B cell (primary cell): ENCODE data around the gene C6orf52. TPM values are rescaled to one million over a fixed set of nuclear protein-coding genes. Genes with fewer than 3 reads are reported as not detected.

Experiments used
- ATAC-seq: fragments of 200-7000 bp; cut with Tn5 transposase; one replicate; pipeline ENCODE4 v1.10.0; 2021; ENCODE audit warnings: low read depth, mild to moderate bottlenecking, moderate number of reproducible peaks, moderate library complexity
- CTCF ChIA-PET: fragments of 350-600 bp; sonication (Branson Sonifier 250); formaldehyde crosslinking; loops from one replicate; lab custom pipeline; 2021; ENCODE audit warnings: antibody characterized with exemption, inconsistent platforms; lab: Charles Lee
- POLR2A ChIA-PET: fragments of 350-600 bp; sonication (Branson Sonifier 250); formaldehyde crosslinking; loops from one replicate; lab custom pipeline; 2021; ENCODE audit warnings: antibody characterized with exemption; lab: Charles Lee
- DNase-seq: peaks from one replicate; pipeline ENCODE4 v3.0.0; 2013
- H2AFZ ChIP-seq: 2 replicates; pipeline ENCODE4 v1.6.1; 2012; ENCODE audit warnings: mild to moderate bottlenecking, low read depth, low read length; ENCODE audit not compliant: insufficient read depth, poor library complexity, severe bottlenecking
- H3K27ac ChIP-seq, 2 donors: 1 replicate in 1 of 2; 2 replicates in 1 of 2; pipeline ENCODE4 v1.5.1; 2012 to 2013; ENCODE audit warnings: low read length in 2 of 2, mild to moderate bottlenecking in 2 of 2, moderate library complexity in 1 of 2
- H3K27me3 ChIP-seq, 4 experiments: fragments of 200-600 bp in 1 of 4; sonication (generic) in 1 of 4; replicated peaks in 1 of 4; 1 replicate in 2 of 4; 2 replicates in 2 of 4; pipeline versions ENCODE4 v1.6.1 to v1.7.0; 2013 to 2016; ENCODE audit warnings: low read length in 3 of 4, mild to moderate bottlenecking in 2 of 4, mixed read lengths in 1 of 4, moderate library complexity in 1 of 4; ENCODE audit not compliant: insufficient read depth in 4 of 4, control insufficient read depth in 3 of 4; ENCODE audit errors: control extremely low read depth in 1 of 4
- H3K36me3 ChIP-seq, 2 experiments: replicated peaks in 1 of 2; 1 replicate in 1 of 2; 2 replicates in 1 of 2; pipeline versions ENCODE4 v1.6.1 to v1.7.1; 2013; ENCODE audit warnings: low read length in 1 of 2; ENCODE audit not compliant: insufficient read depth in 2 of 2, control insufficient read depth in 1 of 2; ENCODE audit errors: control extremely low read depth in 1 of 2, extremely low read depth in 1 of 2
- H3K4me1 ChIP-seq, 2 donors: fragments of 200-600 bp in 1 of 2; sonication (generic) in 1 of 2; 1 replicate in 1 of 2; 2 replicates in 1 of 2; pipeline versions ENCODE4 v1.5.1 to v1.6.1; 2013 to 2017; ENCODE audit warnings: low read length in 2 of 2; ENCODE audit not compliant: control insufficient read depth in 2 of 2, insufficient read depth in 2 of 2
- H3K4me2 ChIP-seq: replicated peaks from 2 replicates; pipeline ENCODE3; 2012; ENCODE audit warnings: mild to moderate bottlenecking, low read depth, low read length; ENCODE audit not compliant: poor library complexity, severe bottlenecking
- H3K4me3 ChIP-seq, 5 experiments: fragments of 200-600 bp in 1 of 5; sonication (generic) in 1 of 5; 1 replicate in 3 of 5; 2 replicates in 2 of 5; pipeline versions ENCODE4 v1.5.1 to v1.7.0; 2011 to 2016; ENCODE audit warnings: low read length in 4 of 5, mild to moderate bottlenecking in 4 of 5, low read depth in 2 of 5, control low read depth in 1 of 5, moderate library complexity in 1 of 5; ENCODE audit not compliant: insufficient read depth in 1 of 5; ENCODE audit errors: control extremely low read depth in 1 of 5, extremely low read depth in 1 of 5
- H3K79me2 ChIP-seq: fragments of 200-600 bp; sonication (generic); one replicate; pipeline ENCODE4 v1.6.0; 2016; ENCODE audit warnings: low read length; ENCODE audit not compliant: control insufficient read depth, insufficient read depth
- H3K9ac ChIP-seq: fragments of 200-600 bp; sonication (generic); 2 replicates; pipeline ENCODE4 v1.6.1; 2017; ENCODE audit warnings: mild to moderate bottlenecking, low read length, moderate library complexity
- H3K9me3 ChIP-seq, 3 donors: one replicate each; pipeline versions ENCODE4 v1.6.1 to v1.7.1; 2013; ENCODE audit warnings: low read length in 2 of 3; ENCODE audit not compliant: control insufficient read depth in 2 of 3, insufficient read depth in 1 of 3; ENCODE audit errors: control extremely low read depth in 1 of 3
- H4K20me1 ChIP-seq: 2 replicates; pipeline ENCODE4 v1.6.0; 2012; ENCODE audit warnings: mild to moderate bottlenecking, low read length; ENCODE audit not compliant: insufficient read depth, control insufficient read depth, poor library complexity, severe bottlenecking
- H3K27ac Mint-ChIP-seq: one replicate; pipeline ENCODE4 v1.8.0; 2021; ENCODE audit warnings: mixed read lengths
- H3K27me3 Mint-ChIP-seq: one replicate; pipeline ENCODE4 v1.8.0; 2021; ENCODE audit warnings: mixed read lengths
- H3K4me1 Mint-ChIP-seq: one replicate; pipeline ENCODE4 v1.8.0; 2021; ENCODE audit warnings: mixed read lengths
- H3K4me3 Mint-ChIP-seq: one replicate; pipeline ENCODE4 v1.8.0; 2021; ENCODE audit warnings: mixed read lengths
- H3K9me3 Mint-ChIP-seq: one replicate; pipeline ENCODE4 v1.8.0; 2022; ENCODE audit warnings: mixed read lengths; ENCODE audit not compliant: insufficient read depth
- EZH2 ChIP-seq: IDR thresholded peaks from 2 replicates; pipeline ENCODE4 v1.6.1; 2012; ENCODE audit warnings: borderline replicate concordance, low read depth, mild to moderate bottlenecking, moderate library complexity, low read length; ENCODE audit not compliant: insufficient read depth, poor library complexity, severe bottlenecking
- WGBS: methylation state at CpG from one replicate; pipeline ENCODE4 v1.1.5; 2013; ENCODE audit warnings: missing lambda C conversion rate; ENCODE audit not compliant: insufficient coverage; 5-methylcytosine and 5-hydroxymethylcytosine counted together
- intact Hi-C: fragments of 100-400 bp; cut with micrococcal nuclease; formaldehyde crosslinking; loops from one replicate; pipeline ENCODE4 v1.10.0; 2022
- polyA plus RNA-seq: library from polyadenylated mRNA; depleted of rRNA; stranded (reverse); fragments of >200 nt; gene quantifications from 2 replicates; pipeline ENCODE4 v1.2.3, GENCODE V29; 2012
- total RNA-seq, 2 donors: library from RNA; stranded (reverse); fragments of 120-200 nt in 1 of 2; gene quantifications; 1 replicate in 1 of 2; 2 replicates in 1 of 2; pipeline versions ENCODE4 v1.2.3 to v1.2.4, GENCODE V29; 2013 to 2022
- TF ChIP-seq, protein P1 (sequence below): fragments of 200-600 bp; IDR thresholded peaks from one replicate; pipeline ENCODE4 v1.8.0; 2022; ENCODE audit warnings: antibody characterized with exemption, mild to moderate bottlenecking

Gene C6orf52
- total and polyA plus RNA-seq, 2 donors (not counting 1 experiment from before 2014, with no cell fraction given), result 0.51 to 1.2 TPM

GRCh38 chr6:10722820-10723566 lies 28.6 kb upstream of the C6orf52 start, which contains the start of gene TMEM14C:
Gene TMEM14C, plus strand, starts transcription at chr6:10723070. Its CDS starts 1,544 bp downstream, at chr6:10724614.
- Histone ChIP-seq H3K4me2 (peak within 1 kb of the TSS; percentile 88), H3K4me3 (peak within 1 kb of the TSS; percentile 52 to 82 (median 70)), H2AFZ (peak within 1 kb of the TSS; percentile 91), H3K9me3 (peaks cover 0 to 20% (median 7%) of the 10 kb centered on the region in 3 donors), H4K20me1 (no peaks in the 10 kb centered on the region), H3K4me1 (peaks cover 16 to 31% of the 10 kb centered on the region in 2 donors), H3K36me3 (peaks cover 0 to 10% of the 10 kb centered on the region in 2 experiments), H3K27ac (peak within 1 kb of the TSS; percentile 1 to 67), H3K9ac (peak within 1 kb of the TSS; percentile 82), H3K27me3 (no peaks in the 10 kb centered on the region), H3K79me2 (peaks cover 26% of the 10 kb centered on the region)
- ChIA-PET POLR2A (interaction anchor here (0.7 to 1.7 kb wide), 3 partner anchors 24 to 187 kb away, joined by 3 to 5 read pairs (median 4); partner anchors contain the start of genes C6orf52, PAK1IP1 and TMEM14B), CTCF (interaction anchor here (1.8 to 3.0 kb wide), 3 partner anchors 18 to 213 kb away, joined by 5 to 10 read pairs (median 6); partner anchors contain the start of genes C6orf52 and PAK1IP1)
- Mint-ChIP-seq H3K27me3 (no peaks in the 10 kb centered on the region), H3K9me3 (peaks cover 3% of the 10 kb centered on the region), H3K4me1 (peaks cover 42% of the 10 kb centered on the region), H3K4me3 (peak within 1 kb of the TSS; percentile 98), H3K27ac (peak within 1 kb of the TSS; percentile 95)
- DNase-seq (peak; percentile 82), ATAC-seq (peak; percentile 99)
- intact Hi-C loops, result loop anchor here (1.0 kb wide), 3 partner anchors 24 to 187 kb away; partner anchors contain the start of genes C6orf52, PAK1IP1 and TMEM14B
- TF ChIP-seq EZH2, result no peak
- TF ChIP-seq, protein P1, sequence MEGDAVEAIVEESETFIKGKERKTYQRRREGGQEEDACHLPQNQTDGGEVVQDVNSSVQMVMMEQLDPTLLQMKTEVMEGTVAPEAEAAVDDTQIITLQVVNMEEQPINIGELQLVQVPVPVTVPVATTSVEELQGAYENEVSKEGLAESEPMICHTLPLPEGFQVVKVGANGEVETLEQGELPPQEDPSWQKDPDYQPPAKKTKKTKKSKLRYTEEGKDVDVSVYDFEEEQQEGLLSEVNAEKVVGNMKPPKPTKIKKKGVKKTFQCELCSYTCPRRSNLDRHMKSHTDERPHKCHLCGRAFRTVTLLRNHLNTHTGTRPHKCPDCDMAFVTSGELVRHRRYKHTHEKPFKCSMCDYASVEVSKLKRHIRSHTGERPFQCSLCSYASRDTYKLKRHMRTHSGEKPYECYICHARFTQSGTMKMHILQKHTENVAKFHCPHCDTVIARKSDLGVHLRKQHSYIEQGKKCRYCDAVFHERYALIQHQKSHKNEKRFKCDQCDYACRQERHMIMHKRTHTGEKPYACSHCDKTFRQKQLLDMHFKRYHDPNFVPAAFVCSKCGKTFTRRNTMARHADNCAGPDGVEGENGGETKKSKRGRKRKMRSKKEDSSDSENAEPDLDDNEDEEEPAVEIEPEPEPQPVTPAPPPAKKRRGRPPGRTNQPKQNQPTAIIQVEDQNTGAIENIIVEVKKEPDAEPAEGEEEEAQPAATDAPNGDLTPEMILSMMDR, result no peak
- under 1% methylated on average over 46 of the region's 55 CpGs for WGBS
